ENCODE results near the gene ABCB4. TPM values are rescaled to one million over a fixed set of nuclear protein-coding genes. Genes with fewer than 3 reads are reported as not detected.

The ABCB4 gene
- polyA plus RNA-seq, 1 donor (not counting 4 experiments of a cell fraction or from before 2014, with no cell fraction given): not detected

DNA sequence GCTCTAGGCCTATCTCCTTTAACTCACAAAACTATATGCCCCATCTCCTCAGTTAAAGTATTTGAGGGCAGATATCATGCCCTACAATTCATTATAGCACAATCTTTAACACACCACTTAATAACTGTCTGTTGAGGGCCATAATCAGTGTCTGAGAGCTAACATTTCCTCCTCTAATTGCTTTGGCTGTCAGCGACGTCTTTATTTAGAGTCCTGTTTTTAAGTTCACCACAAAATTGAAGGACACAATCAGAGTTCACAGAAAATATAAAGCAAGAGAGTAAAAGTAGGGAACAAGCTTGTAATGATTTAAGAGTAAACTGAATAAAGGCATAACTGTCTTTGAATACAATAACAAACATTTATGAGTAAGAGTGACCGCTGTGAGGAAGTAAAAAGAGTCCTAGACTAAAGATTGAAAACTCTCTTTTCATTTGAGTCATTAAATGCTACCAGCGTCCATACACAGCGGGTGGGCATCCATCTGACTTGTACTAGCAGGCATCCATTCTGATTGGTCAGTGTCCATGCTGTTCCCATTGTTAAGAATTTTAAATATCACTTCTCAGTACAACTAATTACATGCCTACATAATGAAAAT is 38.4 kb upstream of the ABCB4 start:
- H3K9me1 ChIP-seq (ENCODE audit: control insufficient read depth, extremely low read depth, insufficient read depth, low read length): no peaks in the 10 kb centered on the region
- H3K9me3 ChIP-seq (ENCODE audit: control insufficient read depth, low read depth, low read length): no peaks in the 10 kb centered on the region
- no peak overlapping the region for H3K4me2 ChIP-seq (ENCODE audit: control insufficient read depth, extremely low read depth, insufficient read depth, low read depth, low read length)
- TF ChIP-seq, protein P1, sequence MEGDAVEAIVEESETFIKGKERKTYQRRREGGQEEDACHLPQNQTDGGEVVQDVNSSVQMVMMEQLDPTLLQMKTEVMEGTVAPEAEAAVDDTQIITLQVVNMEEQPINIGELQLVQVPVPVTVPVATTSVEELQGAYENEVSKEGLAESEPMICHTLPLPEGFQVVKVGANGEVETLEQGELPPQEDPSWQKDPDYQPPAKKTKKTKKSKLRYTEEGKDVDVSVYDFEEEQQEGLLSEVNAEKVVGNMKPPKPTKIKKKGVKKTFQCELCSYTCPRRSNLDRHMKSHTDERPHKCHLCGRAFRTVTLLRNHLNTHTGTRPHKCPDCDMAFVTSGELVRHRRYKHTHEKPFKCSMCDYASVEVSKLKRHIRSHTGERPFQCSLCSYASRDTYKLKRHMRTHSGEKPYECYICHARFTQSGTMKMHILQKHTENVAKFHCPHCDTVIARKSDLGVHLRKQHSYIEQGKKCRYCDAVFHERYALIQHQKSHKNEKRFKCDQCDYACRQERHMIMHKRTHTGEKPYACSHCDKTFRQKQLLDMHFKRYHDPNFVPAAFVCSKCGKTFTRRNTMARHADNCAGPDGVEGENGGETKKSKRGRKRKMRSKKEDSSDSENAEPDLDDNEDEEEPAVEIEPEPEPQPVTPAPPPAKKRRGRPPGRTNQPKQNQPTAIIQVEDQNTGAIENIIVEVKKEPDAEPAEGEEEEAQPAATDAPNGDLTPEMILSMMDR (optimal IDR thresholded peaks at IDR 0.05 in 1 of 3, IDR thresholded peaks at IDR 0.05 in 1 of 3, conservative IDR thresholded peaks at IDR 0.05 in 1 of 3; ENCODE audit: extremely low read depth in 1 of 3, insufficient read depth in 2 of 3, low read length in 3 of 3): no peak
- no peak for TF ChIP-seq EZH2 (IDR thresholded peaks at IDR 0.05; ENCODE audit: low read length)
- FAIRE-seq (no peak), DNase-seq (ENCODE audit: low read depth, low spot score) (no peak)
- no peak overlapping the region for H3K27ac ChIP-seq (ENCODE audit: control insufficient read depth, insufficient read depth, low read length)
- H3K4me1 ChIP-seq (ENCODE audit: control insufficient read depth, extremely low read depth, insufficient read depth, low read length): no peaks in the 10 kb centered on the region
- H3K79me2 ChIP-seq (ENCODE audit: control insufficient read depth, insufficient read depth, low read length): no peaks in the 10 kb centered on the region
- no peak overlapping the region for H3K9ac ChIP-seq (ENCODE audit: control insufficient read depth, extremely low read depth, insufficient read depth, low read length)
- H3K27me3 ChIP-seq (ENCODE audit: control insufficient read depth, extremely low read depth, insufficient read depth, low read length): no peaks in the 10 kb centered on the region
- dilution Hi-C loops (cut with MboI; ENCODE audit: extremely low pct_ligation_motif_present, low sequenced_read_pairs): no loop called here
- H3K4me3 ChIP-seq (ENCODE audit: control insufficient read depth in 2 of 3, extremely low read depth in 1 of 3, insufficient read depth in 2 of 3, low read depth in 1 of 3, low read length in 3 of 3): no peak overlapping the region
- no peaks in the 10 kb centered on the region for H3K36me3 ChIP-seq (ENCODE audit: control insufficient read depth in 2 of 2, extremely low read depth in 1 of 2, insufficient read depth in 2 of 2, low read length in 2 of 2)
- no peak overlapping the region for H2AFZ ChIP-seq (ENCODE audit: control insufficient read depth, low read length)
- no peaks in the 10 kb centered on the region for H4K20me1 ChIP-seq (ENCODE audit: control insufficient read depth, extremely low read depth, insufficient read depth, low read length)

DNA sequence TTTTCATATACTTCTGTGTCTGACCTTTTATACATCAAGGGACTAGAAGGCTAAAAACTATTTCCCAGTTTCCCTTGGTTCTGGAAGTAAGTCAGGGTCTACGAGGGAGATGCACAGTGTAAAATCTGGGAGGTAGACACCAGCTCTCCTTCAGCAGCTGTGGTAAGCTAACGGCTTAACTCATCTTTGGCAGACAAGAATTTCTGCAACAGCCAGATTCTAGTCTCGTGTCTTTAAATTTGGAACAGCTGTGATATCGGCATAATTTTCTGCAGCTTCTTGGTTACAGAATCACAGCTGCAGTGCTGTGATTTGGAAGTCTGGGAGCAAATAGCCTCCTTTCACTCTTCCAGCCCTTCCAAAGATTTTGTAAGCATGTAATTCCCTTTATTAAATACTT is 37.4 kb upstream of the ABCB4 start:
- no peak for DNase-seq (ENCODE audit: low read depth, low spot score)
- Histone ChIP-seq H3K36me3 (ENCODE audit: control insufficient read depth in 2 of 2, extremely low read depth in 1 of 2, insufficient read depth in 2 of 2, low read length in 2 of 2) (no peaks in the 10 kb centered on the region), H3K9ac (ENCODE audit: control insufficient read depth, extremely low read depth, insufficient read depth, low read length) (no peak overlapping the region), H3K4me3 (ENCODE audit: control insufficient read depth in 2 of 3, extremely low read depth in 1 of 3, insufficient read depth in 2 of 3, low read depth in 1 of 3, low read length in 3 of 3) (no peak overlapping the region), H3K4me2 (ENCODE audit: control insufficient read depth, extremely low read depth, insufficient read depth, low read depth, low read length) (no peak overlapping the region), H2AFZ (ENCODE audit: control insufficient read depth, low read length) (no peak overlapping the region), H3K79me2 (ENCODE audit: control insufficient read depth, insufficient read depth, low read length) (no peaks in the 10 kb centered on the region), H3K27me3 (ENCODE audit: control insufficient read depth, extremely low read depth, insufficient read depth, low read length) (no peaks in the 10 kb centered on the region), H4K20me1 (ENCODE audit: control insufficient read depth, extremely low read depth, insufficient read depth, low read length) (no peaks in the 10 kb centered on the region), H3K4me1 (ENCODE audit: control insufficient read depth, extremely low read depth, insufficient read depth, low read length) (no peaks in the 10 kb centered on the region), H3K27ac (ENCODE audit: control insufficient read depth, insufficient read depth, low read length) (no peak overlapping the region), H3K9me3 (ENCODE audit: control insufficient read depth, low read depth, low read length) (no peaks in the 10 kb centered on the region), H3K9me1 (ENCODE audit: control insufficient read depth, extremely low read depth, insufficient read depth, low read length) (no peaks in the 10 kb centered on the region)
- no peak for FAIRE-seq
- TF ChIP-seq, protein P1 (optimal IDR thresholded peaks at IDR 0.05 in 1 of 3, IDR thresholded peaks at IDR 0.05 in 1 of 3, conservative IDR thresholded peaks at IDR 0.05 in 1 of 3; ENCODE audit: extremely low read depth in 1 of 3, insufficient read depth in 2 of 3, low read length in 3 of 3): no peak
- no peak for TF ChIP-seq EZH2 (IDR thresholded peaks at IDR 0.05; ENCODE audit: low read length)
- dilution Hi-C loops (cut with MboI; ENCODE audit: extremely low pct_ligation_motif_present, low sequenced_read_pairs): no loop called here

All from keratinocyte (primary cell).